WTC11 (cell line): Measurements from ENCODE around the gene OR5D13. TPM values are rescaled to one million over a fixed set of nuclear protein-coding genes. Genes with fewer than 3 reads are reported as not detected.

Source experiments
- ATAC-seq: fragments of 200-7000 bp; cut with Tn5 transposase; 2 replicates; pipeline ENCODE4 v1.10.0; 2021; ENCODE audit warnings: mild to moderate bottlenecking, moderate library complexity
- CTCF ChIA-PET: fragments of 300-600 bp; sonication (Branson Sonifier 250); formaldehyde crosslinking; loops from one replicate; lab custom pipeline; 2021; ENCODE audit warnings: antibody characterized with exemption; lab: Charles Lee
- POLR2A ChIA-PET: fragments of 350-600 bp; sonication (Branson Sonifier 250); formaldehyde crosslinking; loops from one replicate; lab custom pipeline; 2021; ENCODE audit warnings: antibody characterized with exemption; lab: Charles Lee
- DNase-seq: peaks from one replicate; pipeline ENCODE4 v3.0.0; 2021; ENCODE audit warnings: low spot score
- H3K27ac Mint-ChIP-seq: 2 replicates; pipeline ENCODE4 v1.8.0; 2021; ENCODE audit warnings: mixed read lengths
- H3K27me3 Mint-ChIP-seq: 2 replicates; pipeline ENCODE4 v1.8.0; 2021; ENCODE audit warnings: low read depth, mild to moderate bottlenecking, moderate library complexity, mixed read lengths
- H3K36me3 Mint-ChIP-seq: 2 replicates; pipeline ENCODE4 v1.8.0; 2021; ENCODE audit warnings: mixed read lengths
- H3K4me1 Mint-ChIP-seq: 2 replicates; pipeline ENCODE4 v1.8.0; 2022; ENCODE audit warnings: mixed read lengths
- H3K4me3 Mint-ChIP-seq: 2 replicates; pipeline ENCODE4 v1.8.0; 2021; ENCODE audit warnings: mild to moderate bottlenecking, moderate library complexity, mixed read lengths
- H3K9me3 Mint-ChIP-seq: 2 replicates; pipeline ENCODE4 v1.8.0; 2021; ENCODE audit warnings: mixed read lengths
- CBFB ChIP-seq: sonication (generic); formaldehyde crosslinking; IDR thresholded peaks from 2 replicates; pipeline ENCODE4 v1.8.1; 2022; ENCODE audit warnings: mild to moderate bottlenecking, low read depth, missing genetic modification reagents
- E2F4 ChIP-seq: sonication (generic); formaldehyde crosslinking; IDR thresholded peaks from 2 replicates; pipeline ENCODE4 v1.8.1; 2022; ENCODE audit warnings: low read depth, mild to moderate bottlenecking, moderate library complexity, missing genetic modification reagents, borderline replicate concordance
- ESRRA ChIP-seq: sonication (generic); formaldehyde crosslinking; IDR thresholded peaks from 2 replicates; pipeline ENCODE4 v1.8.1; 2022; ENCODE audit warnings: mild to moderate bottlenecking, missing genetic modification reagents, borderline replicate concordance
- GRHL2 ChIP-seq: fragments of 250-450 bp; sonication (Bioruptor Pico); IDR thresholded peaks from 2 replicates; pipeline ENCODE4 v1.8.0; 2022; ENCODE audit warnings: mild to moderate bottlenecking, moderate library complexity; ENCODE audit not compliant: insufficient replicate concordance, severe bottlenecking
- PRRX2 ChIP-seq: fragments of 250-450 bp; sonication (Bioruptor Pico); IDR thresholded peaks from 2 replicates; pipeline ENCODE4 v1.8.0; 2021; ENCODE audit warnings: mild to moderate bottlenecking
- ZNF263 ChIP-seq: sonication (generic); formaldehyde crosslinking; IDR thresholded peaks from 2 replicates; pipeline ENCODE4 v1.8.1; 2022; ENCODE audit warnings: low read depth, mild to moderate bottlenecking, moderate library complexity, missing genetic modification reagents
- ZNF671 ChIP-seq: fragments of 250-450 bp; sonication (Bioruptor Pico); IDR thresholded peaks from 2 replicates; pipeline ENCODE4 v1.8.0; 2021; ENCODE audit warnings: mild to moderate bottlenecking
- total RNA-seq: library from RNA; stranded (reverse); gene quantifications from 3 replicates; pipeline ENCODE4 v1.2.3, GENCODE V29; 2021
- TF ChIP-seq, protein P1 (sequence below): sonication (generic); formaldehyde crosslinking; IDR thresholded peaks from 2 replicates; pipeline ENCODE4 v1.8.0; 2023; ENCODE audit warnings: missing genetic modification reagents, mild to moderate bottlenecking, borderline replicate concordance
- TF ChIP-seq, protein P2 (sequence below): sonication (generic); formaldehyde crosslinking; IDR thresholded peaks from 2 replicates; pipeline ENCODE4 v1.8.1; 2023; ENCODE audit warnings: mild to moderate bottlenecking, missing genetic modification reagents, moderate library complexity
- TF ChIP-seq, protein P3 (sequence below): sonication (generic); formaldehyde crosslinking; IDR thresholded peaks from 2 replicates; pipeline ENCODE4 v1.8.0; 2022; ENCODE audit warnings: missing genetic modification reagents

The OR5D13 gene
- total RNA-seq, 1 experiment from 2014 or later = not detected

DNA sequence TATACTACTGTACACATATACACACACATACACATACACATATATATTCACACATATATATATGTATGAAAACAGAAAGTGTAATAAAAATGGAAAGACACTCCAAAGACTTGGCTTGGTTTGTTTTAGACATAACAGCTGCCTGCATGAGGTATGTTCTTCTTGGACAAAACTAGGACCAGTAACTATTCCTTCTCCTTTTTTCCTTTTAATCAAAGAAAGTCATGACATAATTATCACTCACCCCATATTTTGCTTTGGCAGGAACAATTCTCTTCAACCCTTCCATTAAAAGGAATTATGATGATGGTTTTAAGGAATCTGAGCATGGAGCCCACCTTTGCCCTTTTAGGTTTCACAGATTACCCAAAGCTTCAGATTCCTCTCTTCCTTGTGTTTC, 22.0 kb downstream of the OR5D13 start, which contains the start of gene OR5D14 (continued):
- TF ChIP-seq, protein P1, sequence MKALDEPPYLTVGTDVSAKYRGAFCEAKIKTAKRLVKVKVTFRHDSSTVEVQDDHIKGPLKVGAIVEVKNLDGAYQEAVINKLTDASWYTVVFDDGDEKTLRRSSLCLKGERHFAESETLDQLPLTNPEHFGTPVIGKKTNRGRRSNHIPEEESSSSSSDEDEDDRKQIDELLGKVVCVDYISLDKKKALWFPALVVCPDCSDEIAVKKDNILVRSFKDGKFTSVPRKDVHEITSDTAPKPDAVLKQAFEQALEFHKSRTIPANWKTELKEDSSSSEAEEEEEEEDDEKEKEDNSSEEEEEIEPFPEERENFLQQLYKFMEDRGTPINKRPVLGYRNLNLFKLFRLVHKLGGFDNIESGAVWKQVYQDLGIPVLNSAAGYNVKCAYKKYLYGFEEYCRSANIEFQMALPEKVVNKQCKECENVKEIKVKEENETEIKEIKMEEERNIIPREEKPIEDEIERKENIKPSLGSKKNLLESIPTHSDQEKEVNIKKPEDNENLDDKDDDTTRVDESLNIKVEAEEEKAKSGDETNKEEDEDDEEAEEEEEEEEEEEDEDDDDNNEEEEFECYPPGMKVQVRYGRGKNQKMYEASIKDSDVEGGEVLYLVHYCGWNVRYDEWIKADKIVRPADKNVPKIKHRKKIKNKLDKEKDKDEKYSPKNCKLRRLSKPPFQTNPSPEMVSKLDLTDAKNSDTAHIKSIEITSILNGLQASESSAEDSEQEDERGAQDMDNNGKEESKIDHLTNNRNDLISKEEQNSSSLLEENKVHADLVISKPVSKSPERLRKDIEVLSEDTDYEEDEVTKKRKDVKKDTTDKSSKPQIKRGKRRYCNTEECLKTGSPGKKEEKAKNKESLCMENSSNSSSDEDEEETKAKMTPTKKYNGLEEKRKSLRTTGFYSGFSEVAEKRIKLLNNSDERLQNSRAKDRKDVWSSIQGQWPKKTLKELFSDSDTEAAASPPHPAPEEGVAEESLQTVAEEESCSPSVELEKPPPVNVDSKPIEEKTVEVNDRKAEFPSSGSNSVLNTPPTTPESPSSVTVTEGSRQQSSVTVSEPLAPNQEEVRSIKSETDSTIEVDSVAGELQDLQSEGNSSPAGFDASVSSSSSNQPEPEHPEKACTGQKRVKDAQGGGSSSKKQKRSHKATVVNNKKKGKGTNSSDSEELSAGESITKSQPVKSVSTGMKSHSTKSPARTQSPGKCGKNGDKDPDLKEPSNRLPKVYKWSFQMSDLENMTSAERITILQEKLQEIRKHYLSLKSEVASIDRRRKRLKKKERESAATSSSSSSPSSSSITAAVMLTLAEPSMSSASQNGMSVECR = no peak
- TF ChIP-seq GRHL2 = no peak
- TF ChIP-seq PRRX2 (CRISPR knock-in tag) = no peak
- TF ChIP-seq E2F4 (CRISPR knock-in tag) = no peak
- TF ChIP-seq CBFB = no peak
- TF ChIP-seq, protein P2, sequence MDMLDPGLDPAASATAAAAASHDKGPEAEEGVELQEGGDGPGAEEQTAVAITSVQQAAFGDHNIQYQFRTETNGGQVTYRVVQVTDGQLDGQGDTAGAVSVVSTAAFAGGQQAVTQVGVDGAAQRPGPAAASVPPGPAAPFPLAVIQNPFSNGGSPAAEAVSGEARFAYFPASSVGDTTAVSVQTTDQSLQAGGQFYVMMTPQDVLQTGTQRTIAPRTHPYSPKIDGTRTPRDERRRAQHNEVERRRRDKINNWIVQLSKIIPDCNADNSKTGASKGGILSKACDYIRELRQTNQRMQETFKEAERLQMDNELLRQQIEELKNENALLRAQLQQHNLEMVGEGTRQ = no peak

- Mint-ChIP-seq H3K4me3 (no peak overlapping the region), H3K27me3 (peaks cover 9% of the 10 kb centered on the region), H3K27ac (no peak overlapping the region), H3K36me3 (peaks cover 69% of the 10 kb centered on the region), H3K9me3 (peaks cover 76% of the 10 kb centered on the region), H3K4me1 (no peaks in the 10 kb centered on the region)
- no peak for TF ChIP-seq ESRRA (CRISPR knock-in tag)
- ATAC-seq (no peak), DNase-seq (no peak)
- POLR2A ChIA-PET = no interaction called here
- CTCF ChIA-PET = no interaction called here
These were observed 33.0 kb downstream of the OR5D13 start for GRCh38 chr11:55806248-55806647.

DNA sequence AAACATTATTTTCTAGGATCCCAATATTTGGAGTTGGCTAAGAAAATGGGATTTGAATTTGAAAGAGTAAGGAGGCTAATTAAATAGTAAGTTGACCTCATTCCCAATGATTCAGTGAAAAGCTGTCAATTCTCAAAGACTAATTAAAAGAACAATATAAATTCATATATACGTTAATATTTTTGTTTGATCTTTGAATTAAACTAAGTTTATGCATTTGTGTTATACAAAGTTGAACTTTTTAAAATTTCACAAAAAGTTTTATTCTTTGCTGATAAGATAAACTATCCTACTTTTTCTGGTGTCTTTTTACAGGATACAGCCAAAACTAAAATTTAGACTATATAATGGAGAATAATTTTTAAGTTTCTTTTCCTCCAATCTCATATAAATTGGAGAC, 37.8 kb downstream of the OR5D13 start, which contains the start of gene OR5L1:
TSS of gene OR5L1 (plus strand) at position 301 of the 400 bp plus-strand sequence. CDS start 100 bp downstream, outside the sequence.
- peaks cover 76% of the 10 kb centered on the region for H3K9me3 Mint-ChIP-seq

More for the DNA sequence above, 37.8 kb downstream of the OR5D13 start, which contains the start of gene OR5L1:
- POLR2A ChIA-PET = no interaction called here
- no peak within 1 kb of the TSS for H3K27ac Mint-ChIP-seq
- TF ChIP-seq, protein P3, sequence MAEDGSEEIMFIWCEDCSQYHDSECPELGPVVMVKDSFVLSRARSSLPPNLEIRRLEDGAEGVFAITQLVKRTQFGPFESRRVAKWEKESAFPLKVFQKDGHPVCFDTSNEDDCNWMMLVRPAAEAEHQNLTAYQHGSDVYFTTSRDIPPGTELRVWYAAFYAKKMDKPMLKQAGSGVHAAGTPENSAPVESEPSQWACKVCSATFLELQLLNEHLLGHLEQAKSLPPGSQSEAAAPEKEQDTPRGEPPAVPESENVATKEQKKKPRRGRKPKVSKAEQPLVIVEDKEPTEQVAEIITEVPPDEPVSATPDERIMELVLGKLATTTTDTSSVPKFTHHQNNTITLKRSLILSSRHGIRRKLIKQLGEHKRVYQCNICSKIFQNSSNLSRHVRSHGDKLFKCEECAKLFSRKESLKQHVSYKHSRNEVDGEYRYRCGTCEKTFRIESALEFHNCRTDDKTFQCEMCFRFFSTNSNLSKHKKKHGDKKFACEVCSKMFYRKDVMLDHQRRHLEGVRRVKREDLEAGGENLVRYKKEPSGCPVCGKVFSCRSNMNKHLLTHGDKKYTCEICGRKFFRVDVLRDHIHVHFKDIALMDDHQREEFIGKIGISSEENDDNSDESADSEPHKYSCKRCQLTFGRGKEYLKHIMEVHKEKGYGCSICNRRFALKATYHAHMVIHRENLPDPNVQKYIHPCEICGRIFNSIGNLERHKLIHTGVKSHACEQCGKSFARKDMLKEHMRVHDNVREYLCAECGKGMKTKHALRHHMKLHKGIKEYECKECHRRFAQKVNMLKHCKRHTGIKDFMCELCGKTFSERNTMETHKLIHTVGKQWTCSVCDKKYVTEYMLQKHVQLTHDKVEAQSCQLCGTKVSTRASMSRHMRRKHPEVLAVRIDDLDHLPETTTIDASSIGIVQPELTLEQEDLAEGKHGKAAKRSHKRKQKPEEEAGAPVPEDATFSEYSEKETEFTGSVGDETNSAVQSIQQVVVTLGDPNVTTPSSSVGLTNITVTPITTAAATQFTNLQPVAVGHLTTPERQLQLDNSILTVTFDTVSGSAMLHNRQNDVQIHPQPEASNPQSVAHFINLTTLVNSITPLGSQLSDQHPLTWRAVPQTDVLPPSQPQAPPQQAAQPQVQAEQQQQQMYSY (CRISPR knock-in tag) = no peak
- TF ChIP-seq, protein P2 = no peak
- TF ChIP-seq ZNF671 (CRISPR knock-in tag) (no peak), ZNF263 (no peak)
- H3K4me1 Mint-ChIP-seq = no peaks in the 10 kb centered on the region
- no peak for ATAC-seq
- H3K4me3 Mint-ChIP-seq = no peak within 1 kb of the TSS
- H3K36me3 Mint-ChIP-seq = peaks cover 63% of the 10 kb centered on the region
- H3K27me3 Mint-ChIP-seq = peaks cover 7% of the 10 kb centered on the region
- CTCF ChIA-PET = no interaction called here
- DNase-seq = no peak
